ENCODE data around the gene PARD3B. TPM values are rescaled to one million over a fixed set of nuclear protein-coding genes. Genes with fewer than 3 reads are reported as not detected.

PARD3B gene
- total RNA-seq, 1 donor from 2014 or later = 16.4 TPM

- peak; percentile 95 for DNase-seq (ENCODE audit: low read depth)
These were observed 1105.2 kb downstream of the PARD3B start for GRCh38 chr2:205650450-205650849.

DNA sequence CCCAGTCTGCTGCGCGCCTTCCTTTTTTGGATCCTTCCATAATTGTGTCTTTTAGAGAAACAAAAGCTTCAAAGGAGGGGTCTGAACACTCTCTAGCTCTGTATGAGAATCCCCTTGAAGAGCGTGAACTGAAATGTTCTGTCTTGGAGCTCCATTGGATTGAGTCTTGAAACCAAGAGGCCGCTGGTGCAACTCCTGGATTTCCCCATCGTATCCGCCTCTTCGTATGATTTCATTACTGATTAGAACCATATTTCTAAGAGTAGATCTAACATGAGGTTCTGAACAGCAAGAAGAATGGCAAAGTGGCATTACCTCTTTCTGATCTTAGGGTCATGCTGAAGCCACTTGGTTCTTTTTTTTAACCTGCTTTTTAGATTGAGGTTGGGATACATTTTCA is 1105.7 kb downstream of the PARD3B start:
- no peak for DNase-seq (ENCODE audit: low read depth)

DNA sequence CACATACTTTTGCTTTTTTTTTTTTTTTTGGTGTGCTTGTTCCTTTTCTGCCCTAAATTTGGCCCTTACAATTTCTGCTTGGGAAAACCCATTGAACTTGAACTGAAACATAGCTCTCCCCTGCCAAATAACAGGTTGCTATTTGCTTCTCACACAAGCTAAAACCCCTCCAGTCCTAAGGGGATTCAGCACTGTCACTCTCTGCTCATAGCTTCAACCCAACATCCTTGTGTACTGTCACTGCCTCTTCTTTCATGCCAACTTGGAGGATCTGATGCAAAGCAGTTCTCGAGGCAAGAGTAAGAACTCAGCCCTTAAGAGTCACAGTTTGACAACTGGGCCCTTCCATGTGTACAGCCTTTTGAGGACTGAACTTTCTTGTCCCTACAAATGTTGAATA is 1106.4 kb downstream of the PARD3B start:
- no peak for DNase-seq (ENCODE audit: low read depth)

- peak; percentile 77 for DNase-seq (ENCODE audit: low read depth)
These were observed 1109.8 kb downstream of the PARD3B start for GRCh38 chr2:205654878-205655605.

GRCh38 chr2:205655779-205656456 is 1110.6 kb downstream of the PARD3B start:
- DNase-seq (ENCODE audit: low read depth) = no peak

DNA sequence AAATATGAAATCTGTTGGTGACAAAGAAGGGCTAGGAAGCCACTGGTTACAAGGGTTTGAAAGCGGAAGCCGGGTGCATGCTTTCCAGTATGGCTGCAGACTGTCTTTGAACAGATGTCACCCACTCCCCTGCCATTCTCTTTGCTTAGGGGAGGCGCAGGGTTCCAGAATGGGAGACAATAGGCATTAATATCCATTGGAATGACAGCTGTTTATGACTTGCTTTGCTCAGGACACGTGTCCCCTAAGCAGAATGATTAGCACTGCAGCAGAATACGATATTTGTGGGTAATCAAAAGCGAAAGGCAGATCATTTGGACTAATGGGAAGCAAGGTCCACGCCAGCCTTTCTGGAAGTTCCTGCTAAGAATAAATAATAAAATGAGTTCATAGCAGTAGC is 1111.2 kb downstream of the PARD3B start:
- DNase-seq (ENCODE audit: low read depth) = no peak

DNA sequence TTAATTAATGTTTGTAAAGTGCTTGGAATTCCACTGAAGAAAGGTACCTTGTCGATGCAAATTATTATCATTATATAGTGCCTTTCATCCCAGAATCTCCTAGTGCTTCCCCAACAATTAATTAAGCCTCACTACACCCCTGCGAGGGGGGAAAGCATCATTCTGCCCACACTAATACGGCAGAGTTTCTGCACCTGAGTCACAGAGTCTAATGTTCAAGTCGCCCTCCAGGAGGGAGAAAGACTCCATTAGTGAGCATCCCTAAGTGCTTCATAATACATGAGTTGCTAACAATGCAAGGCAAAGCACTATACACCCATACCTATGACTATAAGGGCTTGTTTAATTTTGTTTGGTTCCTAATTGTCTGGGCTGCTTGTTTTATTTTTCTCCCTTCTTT is 1111.7 kb downstream of the PARD3B start:
- DNase-seq (ENCODE audit: low read depth) = no peak

DNA sequence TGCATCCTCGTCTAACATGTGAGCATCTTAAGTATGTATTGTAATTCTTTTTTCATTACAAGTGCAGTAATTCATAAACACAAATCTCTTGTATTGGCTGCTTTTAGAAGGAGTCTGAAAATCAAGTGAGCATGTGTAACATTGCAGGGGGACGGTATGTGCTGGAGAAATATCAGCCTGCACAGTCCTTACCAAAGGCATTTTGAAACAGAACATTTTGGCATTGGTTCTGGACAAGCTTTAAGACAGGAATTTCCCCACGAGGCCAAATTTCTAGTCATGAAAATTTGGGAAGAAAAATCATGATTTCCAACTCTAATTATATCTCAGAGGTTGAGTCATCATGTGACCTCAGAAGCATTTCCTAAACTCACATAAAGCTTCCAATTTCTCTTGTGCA is 1112.3 kb downstream of the PARD3B start:
- no peak for DNase-seq (ENCODE audit: low read depth)

DNA sequence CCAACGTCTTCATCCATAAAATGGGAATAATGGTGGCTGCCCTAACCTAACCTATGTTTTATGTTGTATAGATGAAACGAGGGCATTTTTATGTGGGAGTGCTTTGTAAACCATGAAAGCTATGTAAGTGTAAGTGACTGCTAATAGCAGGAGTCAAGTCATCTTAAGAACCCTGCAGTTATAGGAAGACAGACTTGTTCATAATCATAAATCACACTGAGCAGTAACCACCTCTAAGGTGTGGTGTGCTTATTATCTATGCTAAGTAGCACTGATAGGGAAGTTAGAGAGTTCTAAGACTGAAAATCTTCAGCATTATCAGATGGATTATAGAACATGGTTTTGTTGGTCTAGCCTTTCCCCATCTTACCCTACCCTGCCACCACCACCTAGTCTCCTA is 1112.8 kb downstream of the PARD3B start:
- DNase-seq (ENCODE audit: low read depth) = no peak

DNA sequence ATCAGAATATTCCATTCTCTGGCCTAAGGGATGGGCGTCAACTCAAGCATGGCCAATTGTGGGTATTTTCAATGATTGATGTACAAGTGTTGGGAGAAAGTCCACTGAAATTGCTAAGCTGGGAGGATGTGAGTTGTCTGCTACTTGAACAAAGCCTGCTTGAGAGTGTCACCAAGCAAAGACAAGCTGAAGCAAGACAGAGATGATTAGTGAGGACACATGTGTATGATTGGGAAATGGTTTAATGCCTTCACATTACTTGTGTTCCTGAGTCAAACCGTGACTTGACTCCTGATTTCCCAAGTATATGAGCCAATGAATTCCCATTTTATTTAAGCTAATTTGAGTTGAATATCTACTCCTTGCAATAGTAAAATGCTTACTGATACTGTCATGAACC is 1113.3 kb downstream of the PARD3B start:
- no peak for DNase-seq (ENCODE audit: low read depth)

DNA sequence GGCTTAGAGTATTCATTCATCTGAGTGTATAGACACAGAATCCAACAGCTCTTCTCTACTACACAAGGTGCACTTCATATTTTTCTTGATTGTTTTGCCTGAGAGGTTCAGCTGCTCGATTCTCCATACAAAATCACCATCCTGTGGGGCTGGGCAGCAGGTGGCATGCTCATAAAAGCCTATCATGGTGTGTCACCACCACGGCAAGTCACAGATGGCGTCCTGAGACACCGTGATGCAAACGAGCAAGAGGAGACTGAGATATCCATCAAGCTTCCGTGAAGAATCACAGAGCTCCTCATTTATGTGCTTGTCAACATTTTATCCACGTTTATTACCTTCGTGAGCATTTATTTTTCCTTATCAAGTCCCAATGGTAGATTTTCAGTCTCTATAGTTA is 1114.6 kb downstream of the PARD3B start:
- no peak for DNase-seq (ENCODE audit: low read depth)

GRCh38 chr2:205660521-205661124 is 1115.3 kb downstream of the PARD3B start:
- DNase-seq (ENCODE audit: low read depth) = peak; percentile 69

- no peak for DNase-seq (ENCODE audit: low read depth)
These were observed 1116.0 kb downstream of the PARD3B start for GRCh38 chr2:205661281-205661680.

DNA sequence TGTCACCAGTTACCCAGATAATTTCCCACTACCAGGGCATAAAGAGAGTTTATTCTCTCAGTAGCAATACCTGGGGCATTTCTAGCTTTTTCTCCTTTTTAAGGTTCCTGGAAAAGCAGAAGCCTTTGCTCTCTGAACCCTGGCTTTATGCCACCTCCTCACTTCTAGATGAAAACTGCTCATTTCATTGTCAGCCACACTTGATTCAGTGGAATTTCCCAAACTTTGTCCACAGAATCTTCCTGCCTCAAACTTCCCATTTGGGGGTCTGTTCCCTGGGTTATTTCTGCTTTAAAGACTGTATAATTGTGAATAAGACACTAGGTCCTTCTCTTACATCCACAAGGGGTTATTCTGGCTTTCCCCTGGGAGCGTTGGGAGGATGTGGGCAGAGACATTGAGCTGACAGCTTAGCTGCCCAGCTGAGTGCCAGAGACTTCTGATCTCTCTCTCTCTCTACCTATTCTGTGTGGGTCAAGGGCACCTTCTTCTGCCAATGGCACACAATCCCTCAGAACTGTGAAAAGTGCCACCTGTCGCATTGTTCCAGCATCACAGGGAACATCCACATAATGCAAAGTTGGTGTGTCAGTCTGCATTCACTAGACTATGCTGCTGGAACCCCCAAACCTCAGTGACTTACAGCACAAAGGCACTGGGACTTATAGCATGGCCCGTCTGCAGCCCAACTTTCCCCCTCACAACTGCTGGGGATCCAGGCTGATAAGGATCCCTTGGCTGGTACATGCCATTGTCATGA is 1117.1 kb downstream of the PARD3B start:
- no peak for DNase-seq (ENCODE audit: low read depth)

DNA sequence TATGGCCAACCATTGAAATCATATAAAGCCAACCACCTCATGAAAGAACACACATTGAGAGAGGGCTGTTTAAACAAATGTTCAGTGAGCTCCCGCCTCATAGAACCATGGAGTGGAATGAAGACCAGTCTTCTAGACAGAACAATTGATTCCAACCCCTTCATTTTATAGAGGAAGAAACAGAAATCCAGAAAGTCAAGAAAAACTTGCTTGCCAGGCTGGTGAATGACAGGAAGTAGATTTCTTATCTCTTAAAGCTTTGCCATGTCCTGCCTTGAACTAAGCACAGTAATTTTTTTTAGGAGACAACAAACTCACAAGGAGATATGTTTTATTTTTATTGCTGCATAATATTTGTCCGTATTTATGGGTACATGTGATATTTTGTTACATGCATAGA is 1120.5 kb downstream of the PARD3B start:
- no peak for DNase-seq (ENCODE audit: low read depth)
